GM19324 (cell line): ENCODE data around the gene OTOF.

Experiments
- ATAC-seq: cut with Tn5 transposase; IDR thresholded peaks from one replicate; pipeline ENCODE4 v1.9.1; 2021; ENCODE audit warnings: mild to moderate bottlenecking, moderate library complexity; ENCODE audit not compliant: unreplicated experiment, low FRiP score

The OTOF gene

GRCh38 chr2:26421961-26422360, 56.0 kb downstream of the OTOF start:
- ATAC-seq: no peak

- ATAC-seq: no peak
Observed at GRCh38 chr2:26414311-26414710, 63.6 kb downstream of the OTOF start.

- ATAC-seq: peak; percentile 63
Observed at GRCh38 chr2:26412091-26412673, 65.7 kb downstream of the OTOF start.

GRCh38 chr2:26411419-26411818, 66.5 kb downstream of the OTOF start:
- no peak for ATAC-seq

- ATAC-seq: no peak
Observed at GRCh38 chr2:26410764-26411243, 67.1 kb downstream of the OTOF start.

GRCh38 chr2:26409785-26410184, 68.1 kb downstream of the OTOF start:
- no peak for ATAC-seq

- ATAC-seq: no peak
Observed at GRCh38 chr2:26407526-26407925, 70.4 kb downstream of the OTOF start.
